Pancreas (tissue), 10 donors: ENCODE data around the gene GJC1. TPM values are rescaled to one million over a fixed set of nuclear protein-coding genes. Genes with fewer than 3 reads are reported as not detected.
A peak's percentile ranks its signal among the peaks of the same experiment; 100 is the strongest.

ENCODE experiments used
- ATAC-seq, 4 donors: fragments of 200-7000 bp; cut with Tn5 transposase; one replicate each; pipeline versions ENCODE4 v1.8.0 to v1.9.1; 2020; ENCODE audit warnings: mild to moderate bottlenecking in 4 of 4, moderate library complexity in 4 of 4
- DNase-seq, 6 donors: peaks; one replicate each; pipeline ENCODE4 v3.0.0-alpha.2; 2020
- FAIRE-seq: peaks from 2 replicates; lab custom pipeline; 2012; peaks lifted over from hg19 to GRCh38; lab: Jason Lieb, UNC
- H3K27ac ChIP-seq, 4 donors: fragments of 200-600 bp; sonication (generic); 1 replicate in 3 of 4; 2 replicates in 1 of 4; pipeline versions ENCODE4 v1.5.0 to v1.8.0; 2020
- H3K27me3 ChIP-seq, 4 donors: fragments of 200-600 bp; one replicate each; pipeline ENCODE4 v1.8.0; 2021
- H3K36me3 ChIP-seq, 3 donors: fragments of 200-600 bp; sonication (generic) in 1 of 3; one replicate each; pipeline versions ENCODE4 v1.5.0 to v1.8.0; 2020 to 2021
- H3K4me1 ChIP-seq, 3 donors: fragments of 200-600 bp; one replicate each; pipeline ENCODE4 v1.8.0; 2021
- H3K4me3 ChIP-seq, 4 donors: fragments of 200-600 bp; sonication (generic) in 2 of 4; one replicate each; pipeline versions ENCODE4 v1.5.0 to v1.8.0; 2020 to 2021
- H3K9me3 ChIP-seq, 4 donors: fragments of 200-600 bp; one replicate each; pipeline ENCODE4 v1.8.0; 2021
- WGBS, 2 donors: extraction: QIAGEN DNeasy Blood & Tissue Kit; methylation state at CpG; one replicate each; pipeline ENCODE4 v1.1.7; 2013; 5-methylcytosine and 5-hydroxymethylcytosine counted together
- intact Hi-C, 3 donors: fragments of 100-400 bp; cut with DNase I; formaldehyde crosslinking; loops; one replicate each; pipeline versions ENCODE4 v1.11.1 to v1.14.2; 2022
- polyA plus RNA-seq, 2 donors: library from polyadenylated mRNA; stranded (reverse); fragments of 200-250 nt; gene quantifications; one replicate each; pipeline ENCODE4 v1.2.3, GENCODE V29; 2013
- total RNA-seq, 6 donors: library from RNA; stranded (reverse); fragmentation: NEBNext Ultra II Directional in 4 of 6; extraction: Animal tissue kit (Norgen Biotek cat#: 25700) in 4 of 6; gene quantifications; one replicate each; pipeline versions ENCODE4 v1.2.1 to v1.2.4, GENCODE V29; 2021 to 2023
- TF ChIP-seq, protein P1 (sequence below), 4 donors: fragments of 200-600 bp; sonication (generic) in 3 of 4; IDR thresholded peaks; one replicate each; pipeline versions ENCODE4 v1.5.0 to v1.8.0; 2021; ENCODE audit warnings: antibody characterized with exemption in 4 of 4
- donor health status: healthy with polysubstance abuse.
- donor health status: DM: no; HTN: no; CAD: no; lungs with moderate emphysema.
- donor health status: DM: no; HTN: no; CAD: no.
- donor health status: control.
- donor health status: control.
- donor health status: Bipolar disorder and iron deficiency.
- donor health status: DM: yes; HTN: yes; CAD: no.
- donor health status: DM: no; HTN: no; CAD: no.
- donor health status: DM: no; HTN: no; CAD: no.
- donor health status: DM: yes; HTN: yes; CAD: no.

GJC1 gene
- total and polyA plus RNA-seq, 8 donors, result 0.58 to 3.1 (median 1.1) TPM

DNA sequence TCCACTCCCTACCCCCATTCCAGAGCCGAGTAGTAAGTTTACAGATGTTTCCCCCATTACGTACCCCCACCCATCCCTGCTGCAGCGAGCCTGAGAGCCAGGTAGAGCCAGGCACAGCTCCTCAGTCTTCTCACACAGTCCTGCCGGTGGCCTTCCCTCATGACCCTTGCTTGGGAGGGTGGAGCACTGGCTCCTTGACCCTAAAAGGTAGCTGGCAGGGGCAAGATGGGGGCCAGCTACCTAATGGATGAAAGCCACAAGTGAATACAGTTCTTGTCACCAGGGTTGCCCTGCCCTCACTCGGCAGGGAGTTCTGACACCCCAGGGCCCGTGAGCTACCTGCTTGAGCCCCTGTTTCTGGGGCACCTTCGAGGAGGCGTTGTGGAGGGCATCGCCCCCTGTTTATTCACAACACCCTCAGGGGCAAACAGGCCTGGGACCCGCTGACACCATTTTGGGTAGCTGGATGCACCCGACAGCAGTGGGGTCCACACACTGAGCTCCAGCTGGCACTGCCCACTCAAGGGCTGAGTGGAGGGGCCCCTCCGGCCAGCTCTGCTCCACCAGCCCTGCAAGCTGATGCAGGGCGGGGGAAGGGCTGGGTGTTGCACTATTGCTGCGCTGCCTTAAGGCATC is 49.1 kb downstream of the GJC1 start:
- WGBS, 2 donors, result 87 to 91% methylated on average over 14 of the region's 14 CpGs
- Histone ChIP-seq H3K36me3 (no peaks in the 10 kb centered on the region), H3K27ac (no peak overlapping the region), H3K27me3 (no peaks in the 10 kb centered on the region), H3K4me1 (peaks cover 0 to 4% (median 0%) of the 10 kb centered on the region in 3 donors), H3K9me3 (no peaks in the 10 kb centered on the region), H3K4me3 (no peak overlapping the region)
- intact Hi-C loops, result loop anchor here in 1 of 3 donors (5.0 kb wide), 1 partner anchor 81 kb away; no protein-coding TSS in a partner anchor
- TF ChIP-seq, protein P1, sequence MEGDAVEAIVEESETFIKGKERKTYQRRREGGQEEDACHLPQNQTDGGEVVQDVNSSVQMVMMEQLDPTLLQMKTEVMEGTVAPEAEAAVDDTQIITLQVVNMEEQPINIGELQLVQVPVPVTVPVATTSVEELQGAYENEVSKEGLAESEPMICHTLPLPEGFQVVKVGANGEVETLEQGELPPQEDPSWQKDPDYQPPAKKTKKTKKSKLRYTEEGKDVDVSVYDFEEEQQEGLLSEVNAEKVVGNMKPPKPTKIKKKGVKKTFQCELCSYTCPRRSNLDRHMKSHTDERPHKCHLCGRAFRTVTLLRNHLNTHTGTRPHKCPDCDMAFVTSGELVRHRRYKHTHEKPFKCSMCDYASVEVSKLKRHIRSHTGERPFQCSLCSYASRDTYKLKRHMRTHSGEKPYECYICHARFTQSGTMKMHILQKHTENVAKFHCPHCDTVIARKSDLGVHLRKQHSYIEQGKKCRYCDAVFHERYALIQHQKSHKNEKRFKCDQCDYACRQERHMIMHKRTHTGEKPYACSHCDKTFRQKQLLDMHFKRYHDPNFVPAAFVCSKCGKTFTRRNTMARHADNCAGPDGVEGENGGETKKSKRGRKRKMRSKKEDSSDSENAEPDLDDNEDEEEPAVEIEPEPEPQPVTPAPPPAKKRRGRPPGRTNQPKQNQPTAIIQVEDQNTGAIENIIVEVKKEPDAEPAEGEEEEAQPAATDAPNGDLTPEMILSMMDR (IDR thresholded peaks at IDR 0.05), result no peak
- FAIRE-seq, result no peak
- ATAC-seq, result no peak
- DNase-seq, result no peak

DNA sequence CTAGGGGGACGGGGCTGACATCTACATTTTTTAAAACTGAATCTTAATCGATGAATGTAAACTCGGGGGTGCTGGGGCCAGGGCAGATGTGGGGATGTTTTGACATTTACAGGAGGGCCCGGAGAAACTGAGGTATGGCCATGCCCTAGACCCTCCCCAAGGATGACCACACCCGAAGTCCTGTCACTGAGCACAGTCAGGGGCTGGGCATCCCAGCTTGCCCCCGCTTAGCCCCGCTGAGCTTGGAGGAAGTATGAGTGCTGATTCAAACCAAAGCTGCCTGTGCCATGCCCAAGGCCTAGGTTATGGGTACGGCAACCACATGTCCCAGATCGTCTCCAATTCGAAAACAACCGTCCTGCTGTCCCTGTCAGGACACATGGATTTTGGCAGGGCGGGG is 49.9 kb downstream of the GJC1 start:
- no peak for ATAC-seq
- H3K36me3 ChIP-seq, result no peaks in the 10 kb centered on the region
- 90 to 97% methylated on average over 12 of the region's 12 CpGs for WGBS, 2 donors
- no peaks in the 10 kb centered on the region for H3K9me3 ChIP-seq
- H3K27me3 ChIP-seq, result no peaks in the 10 kb centered on the region
- H3K27ac ChIP-seq, result no peak overlapping the region
- no peak for FAIRE-seq
- no peak overlapping the region for H3K4me3 ChIP-seq
- no peak for DNase-seq
- intact Hi-C loops, result loop anchor here in 1 of 3 donors (5.0 kb wide), 1 partner anchor 82 kb away; no protein-coding TSS in a partner anchor
- H3K4me1 ChIP-seq, result peaks cover 0 to 5% (median 0%) of the 10 kb centered on the region in 3 donors
- TF ChIP-seq, protein P1 (IDR thresholded peaks at IDR 0.05), result no peak

DNA sequence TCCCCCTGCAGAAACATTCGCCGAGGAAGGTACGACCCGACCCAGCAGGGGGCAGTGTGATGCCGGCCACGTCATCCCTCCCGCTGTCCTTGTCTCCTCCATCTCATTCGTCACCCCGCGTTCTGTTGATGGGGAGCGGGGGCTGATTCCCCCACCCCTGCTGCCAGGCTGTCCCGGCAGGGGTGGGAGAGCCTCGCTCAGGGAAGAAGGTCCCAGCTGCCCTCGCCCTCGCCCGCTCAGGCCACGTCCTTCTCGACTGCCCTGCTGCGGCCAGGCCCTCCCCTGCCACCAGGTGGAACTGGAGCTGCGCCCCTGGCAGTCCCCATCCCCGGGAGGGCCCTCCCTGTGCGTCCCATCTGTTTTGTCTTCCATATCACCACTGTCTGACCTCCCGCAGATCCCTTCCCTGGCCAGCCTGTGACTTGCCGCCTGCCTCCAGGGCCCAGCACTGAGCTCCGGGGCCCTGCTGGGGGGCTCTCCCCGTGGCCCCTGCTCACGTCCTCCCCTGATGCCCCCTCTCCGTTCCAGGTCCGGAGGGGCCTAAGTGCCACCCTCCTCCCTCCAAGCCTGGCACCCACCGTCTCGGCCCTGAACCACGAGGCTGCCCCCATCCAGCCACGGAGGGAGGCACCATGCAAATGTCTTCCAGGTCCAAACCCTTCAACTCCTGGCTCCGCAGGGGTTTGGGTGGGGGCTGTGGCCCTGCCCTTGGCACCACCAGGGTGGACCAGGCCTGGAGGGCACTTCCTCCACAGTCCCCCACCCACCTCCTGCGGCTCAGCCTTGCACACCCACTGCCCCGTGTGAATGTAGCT is 50.7 kb downstream of the GJC1 start:
- FAIRE-seq (no peak), ATAC-seq (peak; percentile 18 to 52 (median 48)), DNase-seq (peak; percentile 59 to 90 (median 80))
- WGBS, 2 donors, result 22 to 23% methylated on average over 36 of the region's 36 CpGs
- Histone ChIP-seq H3K27me3 (no peaks in the 10 kb centered on the region), H3K36me3 (no peaks in the 10 kb centered on the region), H3K4me1 (peaks cover 0 to 8% (median 0%) of the 10 kb centered on the region in 3 donors), H3K9me3 (no peaks in the 10 kb centered on the region), H3K4me3 (peak overlapping the region in 2 of 4 donors; percentile 32 to 43), H3K27ac (no peak overlapping the region)
- TF ChIP-seq, protein P1 (IDR thresholded peaks at IDR 0.05), result peak; percentile 69 to 85 (median 80)
- intact Hi-C loops, result loop anchor here in 2 of 3 donors (5.0 to 10.0 kb wide), 2 partner anchors 83 to 335 kb away; no protein-coding TSS in a partner anchor

DNA sequence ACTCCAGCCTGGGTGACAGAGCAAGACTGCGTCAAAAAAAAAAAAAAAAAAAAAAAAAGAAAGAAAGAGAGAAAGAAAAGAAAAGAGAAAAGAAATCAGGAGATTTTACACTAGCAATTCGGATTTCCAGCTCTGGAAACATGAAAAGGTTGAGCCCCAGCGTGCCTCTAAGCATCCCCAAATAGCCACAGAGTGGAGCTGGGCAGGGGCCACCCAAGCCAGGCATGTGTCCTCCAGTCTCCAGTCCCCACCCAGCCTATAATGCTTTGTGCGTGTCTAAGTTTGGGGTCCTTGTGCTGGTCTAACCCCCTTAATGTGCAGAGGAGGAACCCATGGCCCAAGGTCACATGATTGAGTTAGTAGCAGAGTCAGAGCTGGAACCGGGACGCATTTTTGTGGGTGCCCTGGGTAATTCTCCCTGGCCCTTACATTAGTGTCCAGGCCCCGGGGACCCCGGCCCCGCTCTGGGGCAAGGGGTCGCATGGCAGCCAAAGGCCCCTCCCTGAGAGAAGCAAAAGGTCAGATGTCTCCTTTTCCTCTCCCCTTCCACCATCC is 51.4 kb downstream of the GJC1 start:
- H3K4me3 ChIP-seq, result peak overlapping the region in 2 of 4 donors; percentile 32 to 43

More for the DNA sequence above, 51.4 kb downstream of the GJC1 start:
- WGBS, 2 donors, result 22 to 29% methylated on average over 10 of the region's 10 CpGs
- Histone ChIP-seq H3K27ac (no peak overlapping the region), H3K27me3 (no peaks in the 10 kb centered on the region), H3K9me3 (no peaks in the 10 kb centered on the region), H3K4me1 (peaks cover 0 to 8% (median 0%) of the 10 kb centered on the region in 3 donors), H3K36me3 (no peaks in the 10 kb centered on the region)
- DNase-seq (peak in 1 of 6 donors; percentile 16), ATAC-seq (no peak), FAIRE-seq (no peak)
- TF ChIP-seq, protein P1 (IDR thresholded peaks at IDR 0.05), result no peak
- intact Hi-C loops, result loop anchor here in 1 of 3 donors (5.0 to 10.0 kb wide), 2 partner anchors 84 to 336 kb away; no protein-coding TSS in a partner anchor
